Activated CD8-positive, alpha-beta memory T cell treated with anti-CD3 and anti-CD28 coated beads, Interleukin-2, amount 10 ng/mL, durations not matched to agents 7 days and 5 days (primary cell): ENCODE data around the gene FTCD. TPM values are rescaled to one million over a fixed set of nuclear protein-coding genes. Genes with fewer than 3 reads are reported as not detected.

Experiments
- ATAC-seq: fragments of 150-1000 bp; cut with Tn5 transposase; one replicate; pipeline ENCODE4 v1.10.0; 2021; ENCODE audit warnings: moderate library complexity
- CTCF ChIA-PET: fragments of 350-600 bp; sonication (Branson Sonifier 250); formaldehyde crosslinking; loops from one replicate; lab custom pipeline; 2021; ENCODE audit warnings: antibody characterized with exemption; lab: Charles Lee
- DNase-seq: peaks from one replicate; pipeline ENCODE4 v3.0.0-alpha.2; 2020
- H3K27ac Mint-ChIP-seq: one replicate; pipeline ENCODE4 v1.8.0; 2021; ENCODE audit warnings: mild to moderate bottlenecking, mixed read lengths
- H3K27me3 Mint-ChIP-seq: one replicate; pipeline ENCODE4 v1.8.0; 2021; ENCODE audit warnings: mixed read lengths
- H3K36me3 Mint-ChIP-seq: one replicate; pipeline ENCODE4 v1.8.0; 2021; ENCODE audit warnings: mild to moderate bottlenecking, mixed read lengths
- H3K4me1 Mint-ChIP-seq: one replicate; pipeline ENCODE4 v1.8.0; 2021; ENCODE audit warnings: mixed read lengths
- H3K4me3 Mint-ChIP-seq: one replicate; pipeline ENCODE4 v1.8.0; 2021; ENCODE audit warnings: mild to moderate bottlenecking, moderate library complexity, mixed read lengths
- H3K9me3 Mint-ChIP-seq: one replicate; pipeline ENCODE4 v1.8.0; 2022; ENCODE audit warnings: low read depth, mixed read lengths
- total RNA-seq, 2 experiments: library from RNA; stranded (reverse); gene quantifications; one replicate each; pipeline ENCODE4 v1.2.3, GENCODE V29; 2021

The FTCD gene
- total RNA-seq, 2 experiments from 2014 or later = not detected

- Mint-ChIP-seq H3K27me3 (no peaks in the 10 kb centered on the region), H3K4me1 (peaks cover 3% of the 10 kb centered on the region), H3K27ac (no peak overlapping the region), H3K36me3 (peaks cover 18% of the 10 kb centered on the region), H3K4me3 (no peak overlapping the region), H3K9me3 (no peaks in the 10 kb centered on the region)
- CTCF ChIA-PET = no interaction called here
- DNase-seq = peak; percentile 35
- no peak for ATAC-seq
Measured at GRCh38 chr21:46191686-46192575, 36.6 kb upstream of the FTCD start.

GRCh38 chr21:46191257-46191685 is 35.9 kb upstream of the FTCD start:
- Mint-ChIP-seq H3K9me3 (no peaks in the 10 kb centered on the region), H3K27me3 (no peaks in the 10 kb centered on the region), H3K36me3 (peaks cover 18% of the 10 kb centered on the region), H3K27ac (no peak overlapping the region), H3K4me3 (no peak overlapping the region), H3K4me1 (peaks cover 3% of the 10 kb centered on the region)
- DNase-seq (peak; percentile 31), ATAC-seq (no peak)
- CTCF ChIA-PET = no interaction called here

GRCh38 chr21:46190491-46191131 is 35.2 kb upstream of the FTCD start:
- no peak overlapping the region for H3K27ac Mint-ChIP-seq
- peak; percentile 29 for DNase-seq
- H3K36me3 Mint-ChIP-seq = peaks cover 18% of the 10 kb centered on the region
- ATAC-seq = no peak
- no peaks in the 10 kb centered on the region for H3K27me3 Mint-ChIP-seq
- H3K4me3 Mint-ChIP-seq = no peak overlapping the region
- CTCF ChIA-PET = no interaction called here
- peaks cover 8% of the 10 kb centered on the region for H3K4me1 Mint-ChIP-seq
- H3K9me3 Mint-ChIP-seq = no peaks in the 10 kb centered on the region

- H3K4me3 Mint-ChIP-seq = no peak overlapping the region
- ATAC-seq (no peak), DNase-seq (peak; percentile 26)
- no peaks in the 10 kb centered on the region for H3K27me3 Mint-ChIP-seq
- CTCF ChIA-PET = interaction anchor here (1.0 kb wide), 1 partner anchor 46 kb away, joined by 3 read pairs; no protein-coding TSS in a partner anchor
- no peak overlapping the region for H3K27ac Mint-ChIP-seq
- H3K9me3 Mint-ChIP-seq = no peaks in the 10 kb centered on the region
- peaks cover 12% of the 10 kb centered on the region for H3K4me1 Mint-ChIP-seq
- peaks cover 16% of the 10 kb centered on the region for H3K36me3 Mint-ChIP-seq
Measured at GRCh38 chr21:46189959-46190490, 34.6 kb upstream of the FTCD start.

GRCh38 chr21:46189213-46189958 is 34.0 kb upstream of the FTCD start:
- Mint-ChIP-seq H3K36me3 (peaks cover 15% of the 10 kb centered on the region), H3K27me3 (no peaks in the 10 kb centered on the region), H3K4me3 (no peak overlapping the region), H3K9me3 (no peaks in the 10 kb centered on the region), H3K4me1 (peaks cover 16% of the 10 kb centered on the region), H3K27ac (no peak overlapping the region)
- CTCF ChIA-PET = interaction anchor here (1.0 kb wide), 1 partner anchor 46 kb away, joined by 3 read pairs; no protein-coding TSS in a partner anchor
- DNase-seq = peak; percentile 35
- ATAC-seq = no peak

GRCh38 chr21:46188226-46189212 is 33.1 kb upstream of the FTCD start:
- Mint-ChIP-seq H3K36me3 (peaks cover 6% of the 10 kb centered on the region), H3K27me3 (no peaks in the 10 kb centered on the region), H3K9me3 (no peaks in the 10 kb centered on the region), H3K4me3 (no peak overlapping the region), H3K27ac (no peak overlapping the region), H3K4me1 (peaks cover 16% of the 10 kb centered on the region)
- CTCF ChIA-PET = interaction anchor here (1.0 kb wide), 1 partner anchor 45 kb away, joined by 3 read pairs; no protein-coding TSS in a partner anchor
- ATAC-seq = no peak
- DNase-seq = peak; percentile 40

- no peak overlapping the region for H3K4me3 Mint-ChIP-seq
- H3K36me3 Mint-ChIP-seq = peaks cover under 1% of the 10 kb centered on the region
- DNase-seq = no peak
- ATAC-seq = no peak
- CTCF ChIA-PET = no interaction called here
- peaks cover 16% of the 10 kb centered on the region for H3K4me1 Mint-ChIP-seq
- no peaks in the 10 kb centered on the region for H3K9me3 Mint-ChIP-seq
- H3K27ac Mint-ChIP-seq = no peak overlapping the region
- no peaks in the 10 kb centered on the region for H3K27me3 Mint-ChIP-seq
Measured at GRCh38 chr21:46187814-46188213, 32.4 kb upstream of the FTCD start.

GRCh38 chr21:46187261-46187660 is 31.9 kb upstream of the FTCD start:
- ATAC-seq = no peak
- H3K4me1 Mint-ChIP-seq = peaks cover 16% of the 10 kb centered on the region
- no peak overlapping the region for H3K4me3 Mint-ChIP-seq
- H3K9me3 Mint-ChIP-seq = no peaks in the 10 kb centered on the region
- no peak overlapping the region for H3K27ac Mint-ChIP-seq
- CTCF ChIA-PET = no interaction called here
- DNase-seq = no peak
- H3K27me3 Mint-ChIP-seq = no peaks in the 10 kb centered on the region
- H3K36me3 Mint-ChIP-seq = no peaks in the 10 kb centered on the region

GRCh38 chr21:46185716-46186115 is 30.3 kb upstream of the FTCD start:
- Mint-ChIP-seq H3K4me3 (peak overlapping the region; percentile 76), H3K9me3 (no peaks in the 10 kb centered on the region), H3K36me3 (no peaks in the 10 kb centered on the region), H3K27ac (no peak overlapping the region), H3K4me1 (peaks cover 16% of the 10 kb centered on the region), H3K27me3 (no peaks in the 10 kb centered on the region)
- ATAC-seq (no peak), DNase-seq (no peak)
- CTCF ChIA-PET = interaction anchor here (1.0 to 1.4 kb wide), 2 partner anchors 32 to 42 kb away, joined by 3 to 4 read pairs; no protein-coding TSS in a partner anchor

GRCh38 chr21:46184625-46185555 is 29.5 kb upstream of the FTCD start:
- Mint-ChIP-seq H3K4me1 (peaks cover 16% of the 10 kb centered on the region), H3K9me3 (no peaks in the 10 kb centered on the region), H3K4me3 (peak overlapping the region; percentile 76), H3K36me3 (no peaks in the 10 kb centered on the region), H3K27me3 (no peaks in the 10 kb centered on the region), H3K27ac (peak overlapping the region; percentile 83)
- ATAC-seq (peak; percentile 78), DNase-seq (peak; percentile 88)
- CTCF ChIA-PET = interaction anchor here (1.0 to 1.4 kb wide), 2 partner anchors 32 to 41 kb away, joined by 3 to 4 read pairs; no protein-coding TSS in a partner anchor

GRCh38 chr21:46183910-46184624 is 28.7 kb upstream of the FTCD start, which contains the start of gene SPATC1L:
SPATC1L (minus strand) TSS chr21:46184459; CDS start chr21:46182816, 1,643 bp downstream.
- Mint-ChIP-seq H3K27ac (peak within 1 kb of the TSS; percentile 83), H3K9me3 (no peaks in the 10 kb centered on the region), H3K36me3 (no peaks in the 10 kb centered on the region), H3K27me3 (no peaks in the 10 kb centered on the region), H3K4me3 (peak within 1 kb of the TSS; percentile 76), H3K4me1 (peaks cover 16% of the 10 kb centered on the region)
- ATAC-seq (peak; percentile 66), DNase-seq (peak; percentile 57)
- CTCF ChIA-PET = no interaction called here
